GM12864 (cell line): ENCODE data around the gene HOXB4.

Source experiments
- DNase-seq: peaks from one replicate; pipeline ENCODE4 v3.0.0-alpha.2; 2011; ENCODE audit warnings: low read depth
- H3K4me3 ChIP-seq: 2 replicates; pipeline ENCODE4 v1.5.1; 2011; ENCODE audit warnings: mild to moderate bottlenecking, low read depth, low read length, control low read depth
- CTCF ChIP-seq: IDR thresholded peaks from 2 replicates; pipeline ENCODE4 v1.5.1; 2011; ENCODE audit warnings: low read depth, mild to moderate bottlenecking, moderate library complexity, low read length, control low read depth, inconsistent platforms; ENCODE audit errors: missing control alignments

Gene HOXB4

GRCh38 chr17:48597778-48598631, 19.9 kb upstream of the HOXB4 start:
- no peak for DNase-seq
- peak overlapping the region; percentile 43 for H3K4me3 ChIP-seq
- no peak for TF ChIP-seq CTCF

GRCh38 chr17:48597528-48597777, 19.3 kb upstream of the HOXB4 start:
- H3K4me3 ChIP-seq: peak overlapping the region; percentile 43
- no peak for DNase-seq
- TF ChIP-seq CTCF: no peak

GRCh38 chr17:48596735-48597527, 18.8 kb upstream of the HOXB4 start:
- peak overlapping the region; percentile 43 for H3K4me3 ChIP-seq
- DNase-seq: no peak
- TF ChIP-seq CTCF: no peak

- H3K4me3 ChIP-seq: peak overlapping the region; percentile 34
- TF ChIP-seq CTCF: no peak
- no peak for DNase-seq
Observed at GRCh38 chr17:48596000-48596734, 18.0 kb upstream of the HOXB4 start.

GRCh38 chr17:48595278-48595999, 17.3 kb upstream of the HOXB4 start:
- H3K4me3 ChIP-seq: no peak overlapping the region
- TF ChIP-seq CTCF: no peak
- DNase-seq: no peak

GRCh38 chr17:48594538-48595277, 16.6 kb upstream of the HOXB4 start:
- DNase-seq: no peak
- no peak overlapping the region for H3K4me3 ChIP-seq
- no peak for TF ChIP-seq CTCF
